Putamen (tissue), 1 donor: ENCODE data around the gene UST.
"Not testable (repeated sequence)": the region's sequence is repeated elsewhere in the genome, so short reads cannot be mapped to it uniquely, and the experiment has no call there.

Source experiments
- DNase-seq: peaks from one replicate; pipeline ENCODE4 v3.0.0-alpha.2; 2016; ENCODE audit warnings: low spot score

Gene UST

DNA sequence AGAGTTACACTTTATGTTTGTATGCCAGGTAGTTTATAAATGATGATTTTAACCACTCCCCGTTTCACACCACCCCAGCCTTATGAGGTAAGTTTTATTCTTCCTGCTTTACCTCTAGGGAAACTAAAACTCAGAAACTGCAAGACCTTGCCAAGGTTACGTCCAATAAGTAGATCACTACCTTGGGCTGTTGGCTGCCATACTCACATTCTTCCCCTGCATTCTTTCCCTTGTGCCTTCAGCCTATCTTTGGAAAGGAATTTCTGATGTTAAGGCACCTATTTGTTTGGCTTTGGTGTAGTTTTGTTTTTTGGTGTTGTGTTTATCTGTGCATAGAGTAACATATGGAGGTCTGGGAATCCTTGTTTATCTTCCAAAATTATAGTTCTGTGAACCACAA lies 122.1 kb downstream of the UST start:
- DNase-seq, result no peak

DNA sequence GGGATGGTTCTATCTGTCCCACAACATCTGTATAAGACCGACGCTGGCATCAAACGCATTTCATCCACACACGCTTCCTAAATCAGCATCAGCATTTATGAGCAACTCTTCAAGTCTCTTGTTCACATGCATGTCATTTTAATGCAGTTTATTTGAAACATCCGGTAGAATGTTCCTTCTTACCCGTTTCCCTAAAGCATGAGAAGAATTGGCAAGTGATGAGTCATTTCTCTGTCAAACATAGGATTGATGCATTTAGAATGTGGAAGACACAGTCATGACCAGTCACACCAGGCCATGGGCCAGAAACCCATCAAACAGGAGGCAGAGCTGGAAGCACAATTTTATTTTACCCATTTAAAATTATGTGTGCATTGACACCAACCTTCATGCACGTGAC lies 122.8 kb downstream of the UST start:
- no peak for DNase-seq

DNA sequence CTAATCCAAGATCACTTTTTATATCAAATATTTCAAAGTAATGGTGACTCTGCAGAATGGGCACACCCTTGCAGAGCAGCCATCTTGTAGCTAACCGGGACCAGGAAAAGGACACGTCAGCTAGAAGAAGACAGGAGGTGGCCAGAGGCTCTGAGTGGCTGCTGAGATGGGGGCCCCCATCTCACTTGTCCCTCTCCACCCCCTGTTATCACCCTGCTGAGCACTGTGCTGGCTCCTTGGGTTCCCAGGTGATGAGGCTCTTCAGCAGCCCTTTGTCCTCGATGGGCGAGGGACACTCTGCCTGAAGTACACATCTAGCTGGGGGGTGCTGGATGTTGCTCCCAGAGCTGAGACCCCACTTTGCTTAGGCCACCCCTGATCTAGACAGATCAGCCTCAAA lies 126.3 kb downstream of the UST start:
- no peak for DNase-seq

DNA sequence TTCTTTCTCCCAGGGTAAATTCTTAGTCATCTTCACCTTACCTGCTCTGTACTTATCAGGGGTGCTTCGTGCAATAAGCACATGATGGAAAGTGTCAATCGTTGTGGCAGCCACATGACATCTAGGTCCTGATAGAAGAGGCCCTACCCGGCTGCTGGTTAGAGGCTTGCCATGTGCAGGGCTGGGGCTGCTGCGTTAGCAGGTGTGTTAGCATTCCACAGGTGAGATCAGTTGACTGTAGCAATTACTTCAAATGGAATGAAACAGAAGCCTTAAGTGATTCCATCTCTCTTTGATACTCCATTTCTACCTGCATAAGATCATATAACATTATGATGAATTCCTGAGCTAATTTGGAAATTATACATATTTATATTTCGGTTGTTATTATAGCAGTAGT lies 127.0 kb downstream of the UST start:
- DNase-seq, result no peak

DNA sequence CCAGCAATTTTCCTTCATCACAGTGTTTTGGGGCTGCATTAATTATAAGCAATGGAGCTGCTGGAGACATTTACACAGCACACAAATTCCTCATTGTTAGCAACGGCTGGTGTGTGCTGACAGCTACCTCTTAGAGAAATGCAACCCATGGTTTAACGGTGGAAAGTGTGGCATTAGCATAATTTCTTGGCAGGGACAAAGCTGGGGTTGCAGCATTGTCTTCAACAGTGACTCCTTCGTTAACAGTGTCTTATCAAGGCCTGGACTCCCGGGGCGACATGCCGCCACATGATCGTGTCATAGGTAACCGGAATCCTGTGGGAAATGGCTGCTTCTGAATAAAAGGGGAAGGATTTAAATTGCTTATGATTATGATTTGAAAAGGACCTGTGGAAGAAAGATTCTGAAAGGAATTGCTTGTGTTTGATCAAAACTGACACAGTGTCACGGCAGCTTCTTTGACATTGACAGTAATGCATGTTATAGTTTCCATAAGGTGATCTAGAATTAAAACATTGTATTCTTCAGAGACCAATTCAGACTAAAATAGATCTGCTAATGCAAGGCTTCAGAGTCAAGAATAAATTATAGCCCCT lies 128.0 kb downstream of the UST start:
- DNase-seq, result peak; percentile 21

DNA sequence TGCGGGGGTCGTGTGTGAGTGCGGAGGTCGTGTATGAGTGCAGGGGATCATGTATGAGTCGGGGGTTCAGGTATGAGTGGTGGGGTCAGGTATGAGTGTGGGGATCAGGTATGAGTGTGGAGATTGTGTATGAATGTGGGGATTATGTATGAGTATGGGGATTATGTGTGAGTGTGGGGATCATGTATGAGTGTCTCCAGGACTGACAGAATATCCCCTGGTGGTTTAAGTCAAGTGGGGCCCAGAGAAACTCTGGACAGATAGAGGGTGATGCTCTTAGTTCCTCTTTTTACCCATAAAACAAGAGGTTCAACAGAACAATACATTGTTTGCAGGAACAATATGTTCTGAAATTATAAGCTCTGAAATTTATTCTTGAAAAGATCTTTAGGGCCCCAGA lies 131.9 kb downstream of the UST start:
- no peak for DNase-seq

DNA sequence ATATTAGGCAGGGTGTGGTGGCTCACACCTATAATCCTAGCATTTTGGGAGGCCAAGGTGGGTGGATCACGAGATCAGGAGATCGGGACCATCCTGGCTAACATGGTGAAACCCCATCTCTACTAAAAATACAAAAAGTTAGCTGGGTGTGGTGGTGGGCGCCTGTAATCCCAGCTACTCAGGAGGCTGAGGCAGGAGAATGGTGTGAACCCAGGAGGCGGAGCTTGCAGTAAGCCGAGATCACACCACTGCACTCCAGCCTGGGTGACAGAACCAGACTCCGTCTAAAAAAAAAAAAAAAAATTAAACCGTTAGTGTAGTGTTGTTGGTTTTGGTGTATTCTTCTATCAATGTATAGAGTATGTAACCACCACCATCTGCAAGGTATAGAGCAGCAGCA lies 133.9 kb downstream of the UST start:
- not testable (repeated sequence) for DNase-seq

DNA sequence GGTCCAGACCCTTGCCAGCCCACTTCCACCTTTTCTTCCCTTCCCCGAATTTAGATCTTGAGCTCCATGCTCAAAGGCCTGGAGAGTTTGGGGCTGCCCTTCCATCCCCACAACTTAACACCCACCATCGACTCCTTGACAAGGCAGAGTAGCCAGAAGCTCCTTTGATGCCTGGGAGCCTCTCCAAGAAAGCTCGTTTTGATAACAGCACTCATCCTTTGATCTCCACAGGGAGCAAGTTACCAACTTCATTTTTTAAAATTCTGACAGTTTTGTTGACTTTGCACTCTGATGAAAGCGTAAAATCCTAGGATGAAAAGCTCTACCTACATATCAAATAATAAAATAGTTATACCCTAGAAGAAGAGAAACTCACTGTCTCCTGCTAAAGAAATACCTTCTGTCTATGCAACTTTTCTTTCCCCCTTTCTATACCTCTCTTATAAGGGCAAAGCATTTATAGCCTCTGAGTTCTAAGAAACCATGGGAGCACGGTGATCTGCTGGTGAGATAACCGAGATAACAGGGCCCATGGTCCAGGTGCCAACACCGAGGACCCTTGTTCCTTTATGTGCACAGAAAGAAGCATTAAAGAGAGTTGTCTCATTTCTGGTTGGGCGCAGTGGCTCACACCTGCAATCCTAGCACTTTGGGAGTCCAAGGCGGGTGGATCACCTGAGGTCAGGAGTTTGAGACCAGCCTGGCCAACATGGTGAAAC lies 134.9 kb downstream of the UST start:
- no peak for DNase-seq

DNA sequence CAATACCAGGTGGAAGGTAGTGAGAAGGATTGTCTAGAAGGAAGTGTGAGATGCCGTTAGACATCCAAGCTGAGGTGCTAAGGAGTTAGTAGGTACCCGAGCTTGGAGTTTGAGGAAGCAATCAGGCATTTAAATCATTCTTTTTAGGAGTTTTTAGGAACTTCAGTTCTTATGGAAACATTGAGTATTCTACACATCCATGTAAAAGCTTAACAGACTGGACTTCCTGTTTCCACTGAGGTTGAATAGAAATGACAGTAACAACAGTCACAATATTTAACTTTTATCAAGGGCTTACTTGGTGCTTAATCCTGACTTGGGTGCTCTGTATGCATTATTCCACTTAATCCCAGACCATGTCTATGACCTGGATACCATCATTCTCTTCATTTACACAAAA lies 136.4 kb downstream of the UST start:
- DNase-seq, result no peak

DNA sequence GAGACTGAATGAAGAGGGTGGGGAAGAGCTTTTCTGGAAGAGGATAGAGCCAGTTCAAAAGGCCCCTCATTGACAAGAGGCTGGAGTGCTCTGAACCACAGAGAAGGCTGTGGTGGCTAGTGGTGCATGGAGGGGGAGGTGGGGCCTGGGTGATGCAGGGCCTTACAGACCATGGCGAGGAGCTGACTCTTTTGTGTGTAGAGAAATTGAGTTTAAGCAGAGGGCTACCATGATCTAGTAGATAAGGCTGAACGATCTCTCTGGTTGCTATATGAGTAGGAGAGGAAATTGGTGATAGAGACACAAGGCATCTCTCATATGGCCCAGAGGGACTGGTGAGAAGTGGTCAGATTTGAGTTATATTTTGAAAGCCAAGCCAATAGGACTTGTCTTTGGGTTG lies 137.6 kb downstream of the UST start:
- DNase-seq, result no peak

DNA sequence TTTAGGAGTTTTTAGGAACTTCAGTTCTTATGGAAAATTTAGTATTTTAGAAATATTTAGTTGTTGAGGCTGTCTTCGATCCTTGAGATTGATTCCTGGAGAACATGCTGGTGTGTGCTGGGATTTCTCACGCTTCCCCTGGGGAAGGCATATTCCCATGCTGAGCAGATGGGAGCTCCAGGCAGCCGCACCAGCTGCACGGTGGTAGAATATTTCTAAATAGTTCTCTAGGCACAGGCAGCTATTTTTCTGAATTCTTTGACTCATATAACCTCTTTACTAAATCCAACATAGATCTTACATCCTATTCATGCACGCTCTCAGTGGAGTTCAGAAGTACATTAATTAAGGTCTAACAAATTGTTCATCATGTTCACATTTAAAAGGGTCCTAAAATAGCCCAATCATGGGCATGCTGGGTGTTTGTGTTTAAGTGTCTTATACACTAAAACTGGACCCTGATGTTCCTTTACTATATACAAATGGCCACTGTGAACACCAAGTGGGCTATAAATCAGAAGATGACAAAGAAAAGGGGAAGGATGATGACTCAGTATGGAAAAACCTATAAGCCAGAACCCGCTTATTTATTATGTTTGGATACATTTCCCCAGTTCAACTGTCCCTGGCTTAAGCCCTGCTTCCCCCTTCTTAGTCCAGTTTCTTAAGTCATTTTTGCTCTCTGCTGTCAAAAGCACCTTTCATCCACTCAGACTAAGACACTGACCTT lies 138.5 kb downstream of the UST start:
- DNase-seq, result no peak

DNA sequence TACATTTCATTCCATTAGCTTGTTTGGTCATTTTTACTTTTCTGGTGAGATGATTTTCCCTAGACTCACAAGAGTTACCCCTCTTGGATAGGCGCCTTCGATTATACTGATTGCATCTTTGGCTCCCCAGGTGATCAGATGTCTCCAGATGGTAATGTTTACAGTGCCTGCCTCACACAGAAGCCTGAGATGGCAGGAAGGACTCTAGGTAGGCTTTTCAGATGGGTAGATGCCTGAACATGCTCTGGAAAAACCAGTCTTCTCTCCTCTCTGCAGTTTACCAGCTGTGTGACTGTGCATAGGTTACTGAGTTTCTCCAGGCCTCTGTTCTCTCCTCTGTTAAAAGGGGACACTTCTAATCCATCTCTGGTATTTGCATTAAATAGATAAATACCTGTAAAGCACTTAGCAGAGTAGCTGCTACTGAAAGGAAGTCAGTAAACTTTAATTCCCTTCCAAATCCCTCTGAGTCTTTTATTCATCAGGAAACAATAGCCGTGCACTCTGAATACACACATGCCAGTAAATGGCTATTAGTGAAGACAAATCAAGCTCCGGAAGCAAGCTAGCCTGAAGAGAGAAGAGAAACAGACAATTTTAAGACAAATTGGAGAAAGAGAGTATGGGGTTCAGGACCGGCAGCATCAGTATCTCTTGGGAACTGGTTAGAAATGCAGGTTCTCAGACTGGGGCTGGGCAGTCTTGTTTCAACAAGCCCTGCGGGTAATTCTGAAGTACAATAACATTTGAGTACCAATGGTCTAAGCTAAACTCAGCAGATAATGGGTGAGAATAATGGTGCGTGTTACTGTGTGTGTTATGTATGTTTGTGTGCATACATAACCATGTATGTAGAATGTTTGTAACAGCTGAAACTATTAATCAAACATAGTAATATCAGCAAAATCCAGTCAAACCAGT lies 139.4 kb downstream of the UST start:
- no peak for DNase-seq

DNA sequence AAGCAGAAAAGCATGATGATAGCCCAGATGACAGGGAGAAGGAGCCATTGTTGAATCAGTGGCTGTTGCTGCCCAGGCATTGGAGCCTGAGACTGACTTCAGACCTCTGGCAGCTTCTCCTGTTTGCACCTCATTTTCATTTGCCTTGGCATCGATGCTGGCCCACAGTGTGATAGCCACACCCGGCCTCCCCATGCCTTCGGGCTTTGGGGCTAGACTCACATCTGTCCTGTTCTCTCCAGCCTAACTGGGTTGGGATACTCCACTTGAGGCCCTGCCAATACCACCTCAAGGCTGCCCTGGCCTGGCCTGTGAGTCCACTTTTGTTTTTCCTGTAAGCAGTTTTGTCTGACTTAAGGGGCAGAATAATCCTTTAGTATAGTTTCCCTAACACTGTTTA lies 140.4 kb downstream of the UST start:
- DNase-seq, result no peak

DNA sequence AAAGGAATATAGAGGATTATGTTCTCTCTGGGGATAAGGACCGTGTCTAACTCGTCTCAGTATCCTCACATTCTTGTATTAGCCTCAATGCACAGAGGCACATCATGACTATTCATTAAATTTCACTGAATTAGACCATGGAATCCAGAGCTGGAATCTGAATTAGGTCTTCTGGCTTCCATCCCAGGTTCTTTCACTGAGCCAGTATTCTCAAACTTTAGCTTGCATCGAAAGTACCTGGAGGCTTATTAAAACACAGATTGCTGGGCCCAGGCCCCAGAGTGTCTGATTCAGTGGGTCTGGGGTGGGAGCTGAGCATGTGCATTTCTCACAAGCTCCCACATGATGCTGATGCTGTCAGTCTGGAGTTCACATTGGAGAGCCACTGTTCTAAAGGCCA lies 142.0 kb downstream of the UST start:
- DNase-seq, result no peak

DNA sequence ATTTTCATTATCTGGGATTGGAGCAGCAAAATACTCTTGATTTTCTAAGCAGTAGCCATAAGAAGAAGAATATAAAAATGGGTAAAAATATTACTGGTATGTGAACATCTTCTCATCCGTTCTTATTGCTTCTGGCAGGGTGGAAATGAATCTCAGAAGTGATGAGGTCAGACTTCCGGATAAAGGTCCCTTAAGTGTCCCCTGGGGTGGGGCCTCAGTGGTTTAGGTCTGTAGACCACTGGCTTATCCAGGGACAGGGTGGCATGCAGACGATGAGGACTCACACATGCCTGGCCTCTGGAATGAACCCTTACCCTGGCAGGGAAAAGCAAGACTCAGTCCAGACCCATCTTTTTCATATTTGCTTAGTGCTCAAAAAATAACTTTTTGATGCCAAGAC lies 143.3 kb downstream of the UST start:
- DNase-seq, result no peak

DNA sequence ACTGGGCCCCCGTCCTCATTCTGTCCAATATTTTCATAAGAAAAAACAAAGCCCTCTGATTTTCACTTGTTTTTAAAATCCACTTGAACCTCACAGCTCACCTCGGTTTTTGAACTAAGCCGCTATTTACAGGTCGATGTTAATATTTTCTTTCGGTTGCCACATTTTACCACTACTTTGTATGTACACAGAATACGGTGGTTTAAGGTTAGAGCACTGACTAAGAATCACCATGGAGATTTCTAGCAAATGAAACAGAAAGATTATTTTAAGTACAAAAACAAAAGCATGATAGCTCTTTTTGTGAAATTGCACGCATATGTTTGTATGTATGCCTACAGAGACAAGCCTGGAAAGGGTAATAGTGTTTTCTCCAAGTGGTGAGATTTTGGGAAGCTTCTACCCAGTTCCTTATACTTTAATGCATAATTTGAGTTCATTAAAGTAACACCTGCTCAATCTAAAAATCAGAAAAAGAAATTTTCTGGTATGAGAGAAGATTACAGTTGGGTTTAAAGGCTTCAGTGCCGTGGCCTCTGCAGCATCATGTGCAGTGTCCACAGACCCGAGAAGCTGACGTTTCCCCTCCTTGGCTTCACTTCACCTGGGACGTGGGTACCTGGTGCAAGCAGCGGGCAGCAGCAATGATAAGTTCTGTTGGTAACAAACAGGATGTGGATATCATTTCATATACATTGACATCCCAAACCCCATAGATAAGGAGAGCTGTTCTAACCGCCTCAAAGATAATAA lies 144.0 kb downstream of the UST start:
- DNase-seq, result no peak

DNA sequence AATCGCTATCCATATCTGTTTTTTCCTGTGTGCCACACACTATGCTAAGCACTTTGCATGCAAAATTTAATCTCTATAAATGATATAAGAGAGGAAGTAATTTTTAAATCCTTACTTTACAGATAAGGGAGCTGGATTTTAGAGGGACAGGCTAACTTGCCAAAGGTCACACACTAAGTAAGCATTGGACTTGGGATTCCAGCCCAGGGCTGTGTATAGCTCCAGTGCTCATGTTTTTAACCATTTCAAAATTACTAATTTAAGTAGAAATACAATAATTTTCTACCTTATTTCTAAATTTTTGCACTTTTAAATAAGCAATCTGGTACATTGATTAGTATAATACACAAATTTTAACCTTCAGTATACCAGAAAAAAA lies 144.6 kb downstream of the UST start:
- no peak for DNase-seq

DNA sequence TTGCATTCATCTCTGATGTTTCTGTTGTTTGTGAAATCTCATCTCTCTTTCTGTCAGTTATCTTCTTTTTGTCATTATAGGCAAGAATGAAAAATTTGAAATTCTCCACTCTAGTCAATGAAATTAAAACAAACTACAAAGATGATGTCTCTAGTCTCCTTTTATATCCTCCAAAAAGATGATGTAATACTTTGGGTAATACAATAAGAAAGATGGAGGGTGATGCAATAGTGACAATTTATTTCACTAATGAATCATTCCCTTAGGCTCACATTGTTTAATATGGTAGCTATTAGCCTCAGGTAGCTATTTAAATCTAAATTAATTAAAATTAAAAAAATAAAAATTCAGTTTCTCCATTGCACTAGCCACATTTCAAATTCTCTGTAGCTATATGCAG lies 145.4 kb downstream of the UST start:
- no peak for DNase-seq

DNA sequence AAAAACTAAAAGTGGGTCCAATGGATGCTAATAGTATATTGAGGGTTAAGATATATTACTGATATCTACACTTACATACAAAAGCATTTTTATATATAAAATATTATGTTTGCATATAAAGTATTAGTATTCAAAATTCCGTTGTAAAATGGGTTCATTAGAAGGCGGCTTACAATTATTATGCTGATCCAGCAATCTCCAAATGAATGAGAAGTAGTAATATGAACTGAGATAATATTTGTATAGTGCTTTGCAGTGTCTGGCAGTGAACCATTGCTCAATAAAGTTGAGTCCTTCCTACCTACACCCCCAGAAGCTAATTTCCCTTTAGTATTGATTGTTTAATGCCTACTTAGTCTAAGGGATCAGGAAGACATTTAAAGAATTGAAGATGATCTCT lies 146.2 kb downstream of the UST start:
- DNase-seq, result no peak

DNA sequence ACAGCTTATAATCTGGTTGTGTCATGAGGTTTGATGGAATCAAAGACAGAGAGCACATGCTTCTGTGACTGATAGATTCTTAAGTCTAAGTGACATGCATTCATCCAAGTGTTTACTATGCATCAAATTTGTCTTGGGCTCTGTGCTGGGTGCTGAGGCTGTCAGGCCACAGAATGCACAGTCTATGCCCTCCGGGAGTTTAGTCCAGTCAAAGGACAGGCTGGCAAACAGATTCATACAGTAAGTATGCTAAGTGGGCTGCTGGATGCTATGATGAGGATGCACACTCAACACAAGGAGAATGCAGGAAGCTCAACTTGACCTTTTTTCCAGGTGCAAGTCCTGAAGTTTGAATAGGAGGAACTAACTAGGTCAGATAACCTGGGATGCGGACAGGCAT lies 146.7 kb downstream of the UST start:
- DNase-seq, result no peak

DNA sequence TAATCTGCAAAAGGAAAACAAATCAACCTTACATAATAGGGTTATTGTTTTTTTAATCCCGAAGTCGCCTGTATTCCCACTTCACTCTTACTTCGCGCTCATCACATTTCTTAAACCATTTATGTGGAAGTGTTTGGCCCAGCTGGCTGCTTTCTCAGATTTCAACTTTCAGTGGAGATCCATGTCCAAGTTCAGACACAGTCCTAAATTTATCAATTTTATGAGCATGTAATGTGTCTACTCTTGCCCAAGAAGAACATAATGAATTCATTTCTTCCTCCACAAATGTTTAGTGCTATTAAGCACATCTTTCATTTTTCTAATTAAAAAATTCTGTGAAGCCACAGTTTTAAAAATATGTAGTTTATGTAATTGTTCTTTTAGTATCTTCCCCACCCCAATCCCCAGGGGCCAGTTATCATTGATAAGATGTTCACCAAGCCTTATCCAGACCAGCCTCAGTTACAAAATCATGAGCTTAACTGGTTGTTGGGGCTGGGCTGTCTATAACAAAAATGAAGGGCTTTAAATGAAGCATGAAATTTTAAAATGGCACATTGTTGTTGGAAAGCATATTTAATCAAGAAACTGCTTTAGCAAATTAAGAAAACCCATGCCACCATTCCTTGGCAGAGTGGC lies 151.7 kb downstream of the UST start:
- no peak for DNase-seq
